Measurements from ENCODE around the gene FZR1.
"Not testable (repeated sequence)": the region's sequence is repeated elsewhere in the genome, so short reads cannot be mapped to it uniquely, and the experiment has no call there.

FZR1 gene

DNA sequence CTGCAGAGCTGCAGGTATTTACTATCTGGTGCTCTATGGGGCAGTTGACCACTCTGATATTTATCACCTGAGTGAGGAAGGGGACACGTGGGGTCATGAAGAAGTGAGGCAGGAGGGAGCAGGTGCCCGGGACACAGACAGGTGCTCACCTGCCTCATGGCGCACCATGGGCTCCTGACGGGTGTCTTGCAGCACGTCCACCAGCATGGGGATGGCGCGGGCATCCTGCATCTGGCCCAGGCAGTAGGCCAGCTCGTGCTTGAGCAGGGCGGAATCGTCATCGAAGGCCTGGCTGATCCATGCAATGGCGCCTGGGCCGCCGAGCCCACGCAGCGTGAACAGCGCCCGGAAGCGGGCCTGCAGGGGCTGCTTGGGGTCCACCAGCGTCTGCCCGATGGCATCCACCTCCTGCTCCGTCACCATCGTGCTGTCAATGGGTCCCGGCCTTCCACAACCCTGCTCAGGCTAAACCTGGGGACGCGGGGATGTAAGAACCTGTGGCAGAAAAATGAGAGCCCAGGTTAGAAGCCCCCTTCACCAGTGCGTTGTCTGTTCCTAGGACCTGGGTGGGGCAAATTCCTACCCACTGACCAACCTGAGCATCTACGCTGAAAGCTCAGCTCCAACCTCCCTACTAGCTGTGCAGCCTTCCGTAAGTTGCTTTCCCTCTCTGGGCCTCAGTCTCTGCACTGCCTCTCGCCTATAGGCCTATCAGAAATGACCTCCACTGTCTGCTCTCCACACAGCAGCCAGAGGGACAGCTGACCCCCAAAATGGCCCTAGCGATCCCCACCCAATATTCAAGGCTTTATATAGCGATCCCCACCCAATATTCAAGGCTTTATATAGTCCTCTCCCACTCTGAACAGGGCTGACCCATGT lies 9.5 kb upstream of the FZR1 start:
- DNase-seq (ENCODE audit: low spot score) = no peak

DNA sequence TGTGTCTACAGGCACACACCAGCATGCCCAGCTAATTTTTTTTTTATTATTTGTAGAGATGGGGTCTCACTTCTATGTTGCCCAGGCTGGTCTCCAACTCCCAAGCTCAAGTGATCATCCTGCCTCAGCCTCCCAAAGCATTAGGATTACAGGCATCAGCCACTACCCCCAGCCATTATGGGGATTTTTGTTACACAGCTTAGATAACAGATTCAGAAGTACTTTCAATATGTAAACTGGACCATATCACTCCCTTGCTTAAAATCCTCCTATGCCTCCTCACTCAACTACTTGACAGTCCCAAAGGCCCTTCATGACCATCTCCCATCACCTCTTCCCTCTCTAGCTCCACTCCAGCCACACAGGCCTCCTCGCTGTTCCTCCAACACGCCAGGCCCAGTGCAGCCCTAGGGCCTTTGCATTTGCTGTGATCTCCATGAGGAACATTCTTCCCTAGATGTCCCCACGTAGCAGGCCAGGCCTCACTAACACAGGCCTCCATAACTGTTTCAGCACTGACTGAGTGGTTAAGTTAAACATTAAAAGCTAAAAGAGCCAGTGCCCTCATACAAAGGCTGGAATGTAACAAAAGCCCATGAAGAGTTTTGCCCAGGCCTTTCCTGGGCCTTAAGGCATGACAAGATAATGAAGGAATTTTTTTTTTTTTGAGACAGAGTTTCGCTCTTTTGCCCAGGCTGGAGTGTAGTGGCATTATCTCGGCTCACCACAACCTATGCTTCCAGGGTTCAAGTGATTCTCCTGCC lies 8.2 kb upstream of the FZR1 start:
- DNase-seq (ENCODE audit: low spot score) = no peak

DNA sequence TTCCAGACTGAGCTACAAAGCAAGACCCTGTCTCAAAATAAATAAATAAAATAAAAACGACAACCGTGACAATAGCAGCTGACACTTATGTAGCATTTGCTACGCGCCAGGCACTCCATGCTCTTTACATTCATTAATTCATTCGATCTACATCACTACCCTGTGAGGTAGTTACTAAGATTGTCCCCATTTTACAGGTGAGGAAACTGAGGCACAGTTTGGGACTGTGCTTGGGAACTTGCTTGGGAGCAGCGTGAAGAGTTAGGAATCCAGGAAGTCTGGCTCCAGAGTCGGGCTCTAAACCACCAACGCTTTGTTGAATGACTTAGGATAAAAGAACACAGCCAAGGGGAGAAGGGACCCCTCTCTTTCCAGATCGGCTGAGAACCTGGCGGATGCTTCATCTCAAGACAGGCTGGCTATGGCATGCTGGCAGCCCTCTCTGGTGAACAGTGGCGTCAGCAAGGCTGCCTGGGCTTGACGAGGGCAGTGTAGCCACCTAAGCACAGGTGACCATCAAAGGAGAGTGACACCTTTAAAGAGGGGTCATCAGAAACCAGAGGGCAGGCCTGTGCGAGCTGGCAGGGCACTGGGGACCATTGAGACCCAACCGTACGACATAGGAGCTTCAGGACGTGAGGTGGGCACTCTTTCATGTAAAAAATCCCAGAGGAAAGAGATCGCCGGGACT lies 6.2 kb upstream of the FZR1 start:
- no peak for DNase-seq (ENCODE audit: low spot score)

DNA sequence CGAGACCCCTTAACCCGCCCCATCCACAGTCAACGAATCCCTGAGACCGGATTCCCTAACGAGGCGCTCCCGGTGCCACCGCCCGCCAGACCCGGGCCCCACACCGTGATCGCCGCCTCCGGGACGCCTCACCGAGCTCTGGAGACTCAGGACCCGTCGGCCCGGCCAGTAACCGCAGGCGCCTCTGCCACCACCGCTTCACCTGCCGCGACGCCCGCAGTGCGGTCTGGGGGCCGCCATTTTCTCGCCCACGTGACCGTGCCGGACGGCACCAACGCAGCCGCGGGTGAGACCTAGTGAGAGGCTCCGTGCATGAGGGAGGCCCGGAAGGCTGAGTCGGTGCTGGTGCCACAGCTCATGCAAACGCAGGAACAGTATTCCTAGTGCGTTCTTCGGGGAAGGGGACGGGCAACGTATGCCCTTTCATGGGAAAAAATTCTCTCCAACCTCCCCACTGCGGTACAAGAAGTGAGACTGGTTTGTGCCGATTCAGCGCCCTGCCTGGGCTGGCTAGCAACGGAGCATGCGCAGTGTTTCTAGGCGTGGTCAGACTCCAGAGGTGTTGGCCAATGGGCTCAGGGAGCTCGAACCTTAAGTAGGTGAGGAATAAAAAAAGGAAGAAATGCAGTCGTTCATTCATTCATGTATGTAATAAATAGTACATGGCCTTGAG lies 5.5 kb upstream of the FZR1 start, which contains the start of gene DOHH:
Gene DOHH (minus strand): TSS at position 246 of the 673 bp plus-strand sequence. CDS start 3,860 bp downstream, outside the sequence.
- DNase-seq (ENCODE audit: low spot score) = peak; percentile 99

DNA sequence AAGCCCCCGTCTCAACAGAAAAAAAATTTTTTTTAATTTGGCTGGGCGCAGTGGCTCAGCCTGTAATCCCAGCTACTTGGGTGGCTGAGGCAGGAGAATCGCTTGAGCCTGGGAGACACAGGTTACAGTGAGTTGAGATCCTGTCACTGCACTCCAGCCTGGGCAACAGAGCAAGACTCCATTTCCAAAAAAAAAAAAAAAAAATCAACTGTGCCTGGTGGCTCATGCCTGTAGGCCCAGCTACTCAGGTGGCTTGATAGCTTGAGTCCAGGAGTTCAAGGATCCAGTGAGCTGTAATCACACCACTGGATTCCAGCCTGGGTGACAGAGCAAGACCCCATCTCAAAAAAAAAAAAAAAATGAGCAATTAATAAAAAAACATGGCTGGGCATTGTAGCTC lies 4.3 kb upstream of the FZR1 start:
- no peak for DNase-seq (ENCODE audit: low spot score)

DNA sequence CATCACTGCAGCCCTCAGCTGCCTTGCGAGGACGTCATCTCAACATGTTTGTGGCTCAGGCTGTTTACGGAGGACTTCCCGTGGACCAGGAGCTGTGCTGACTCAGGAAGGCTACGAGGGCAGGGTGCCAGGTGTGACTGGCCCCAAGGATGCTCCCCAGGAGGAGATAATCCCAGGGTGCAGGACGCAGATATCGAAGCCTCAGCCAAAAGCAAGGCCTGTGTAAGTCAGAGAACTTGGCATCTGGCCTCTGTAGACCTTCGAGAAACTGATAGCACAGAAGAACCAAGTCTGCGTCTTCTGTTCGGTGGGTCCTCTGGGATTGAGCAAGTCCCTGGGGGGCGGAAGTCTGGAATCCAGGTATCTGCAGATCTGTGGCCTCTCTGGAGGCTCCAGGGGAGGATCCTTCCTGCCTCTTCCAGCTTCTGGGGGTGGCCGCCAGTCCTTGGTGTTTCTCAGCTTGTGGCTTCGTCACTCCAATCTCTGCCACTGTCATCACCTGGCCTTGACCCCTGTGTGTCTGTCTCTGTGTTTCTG lies 3.0 kb upstream of the FZR1 start:
- no peak for DNase-seq (ENCODE audit: low spot score)

DNA sequence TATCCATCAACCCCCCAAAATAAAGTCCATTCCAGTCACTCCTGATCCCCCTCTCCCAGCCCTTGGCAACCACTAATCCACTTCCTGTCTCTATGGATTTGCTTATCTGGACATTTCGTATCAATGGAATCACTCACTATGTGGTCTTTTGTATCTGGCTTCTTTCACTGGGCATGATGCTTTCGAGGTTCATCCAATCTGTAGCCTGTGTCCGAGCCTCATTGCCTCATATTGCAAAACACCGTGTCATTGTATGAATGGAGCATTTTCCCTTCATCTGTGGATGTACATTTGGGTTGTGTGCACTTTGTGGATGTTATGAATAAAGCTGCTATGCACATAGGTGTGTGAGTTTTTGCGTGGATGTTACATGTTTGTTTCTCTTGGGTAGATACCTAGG lies 1.4 kb upstream of the FZR1 start:
- no peak for DNase-seq (ENCODE audit: low spot score)

DNA sequence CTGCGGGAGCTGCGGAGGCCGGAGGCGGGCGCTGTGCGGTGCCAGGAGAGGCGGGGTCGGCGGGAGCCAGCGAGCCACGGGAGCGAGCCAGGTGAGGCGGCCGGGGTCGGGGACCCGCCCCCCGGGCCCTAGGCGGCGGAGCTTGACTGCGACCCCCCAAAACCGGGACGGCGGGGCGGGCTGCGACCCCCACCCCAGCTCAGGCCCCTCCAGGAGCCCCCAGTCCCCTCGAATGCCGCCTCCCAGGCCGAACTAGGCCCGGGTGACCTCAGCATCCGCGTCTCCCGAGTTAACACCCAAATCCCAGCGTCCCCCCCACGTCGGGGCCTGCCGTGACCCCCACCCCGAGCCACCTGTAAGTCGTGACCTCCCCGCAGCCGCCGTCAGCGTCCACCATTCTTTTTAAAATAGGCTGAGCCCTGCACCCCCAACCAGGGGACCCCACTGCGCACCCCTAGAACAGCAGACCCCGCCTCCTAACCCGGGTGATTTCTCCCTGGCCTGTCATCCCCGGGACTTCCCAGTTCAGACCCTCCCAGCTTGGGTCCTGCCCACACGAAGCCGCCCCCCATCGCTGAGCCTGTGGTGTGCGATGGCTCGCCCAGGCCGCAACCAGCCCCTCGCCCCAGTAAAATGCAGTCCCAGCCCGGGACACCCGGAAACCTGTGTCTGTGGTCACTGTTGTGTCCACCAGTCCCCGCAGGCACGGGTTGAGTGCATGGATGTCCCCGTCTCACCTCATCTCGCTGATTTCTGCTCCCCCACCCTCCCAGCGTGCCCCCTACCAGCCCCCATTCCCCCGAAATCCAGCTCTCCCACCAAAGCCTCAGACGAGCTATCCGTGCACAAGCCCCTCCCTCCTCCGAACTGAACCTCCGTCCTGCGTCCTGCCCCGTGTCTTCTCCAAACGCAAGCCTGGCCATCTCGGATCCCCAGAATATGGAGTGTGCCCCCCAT lies 551 bp downstream of the FZR1 start:
- DNase-seq (ENCODE audit: low spot score) = no peak

DNA sequence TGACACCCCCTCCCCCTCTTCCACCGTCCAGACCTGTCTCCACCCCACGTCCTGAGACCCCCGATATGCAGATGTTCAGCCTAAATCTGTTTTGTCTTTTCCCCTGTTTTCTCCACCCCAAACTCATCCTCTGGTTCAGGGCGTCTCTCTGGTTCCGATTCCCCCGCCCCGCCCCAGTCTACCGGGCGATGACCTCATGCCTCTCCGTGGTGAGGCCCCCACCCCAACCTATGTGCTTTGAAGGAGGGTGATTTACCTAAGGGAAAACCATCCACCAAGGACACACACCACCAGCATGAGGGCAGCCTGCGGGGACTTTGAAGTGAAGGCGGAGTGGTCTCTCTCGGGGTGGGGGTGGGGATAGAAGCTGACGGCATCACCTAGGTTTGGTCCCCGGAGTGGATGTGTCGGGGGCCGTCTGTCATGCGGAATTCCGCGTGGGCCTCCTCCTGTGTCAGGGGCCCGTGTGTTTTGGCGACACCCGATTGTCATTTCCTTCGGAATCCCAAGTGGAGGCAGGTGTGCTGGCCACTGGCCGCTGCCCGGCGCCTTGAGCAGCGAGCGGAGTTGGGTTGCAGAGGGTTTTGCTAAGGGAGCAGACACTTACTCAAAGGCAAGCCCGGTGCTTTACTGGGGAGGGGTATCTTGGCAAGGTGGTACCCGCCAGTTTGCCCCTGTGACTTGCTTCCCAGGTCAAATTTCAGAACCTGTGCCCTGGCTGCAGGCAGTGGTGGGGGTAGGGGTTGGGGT lies 1.4 kb downstream of the FZR1 start:
- DNase-seq (ENCODE audit: low spot score) = no peak

DNA sequence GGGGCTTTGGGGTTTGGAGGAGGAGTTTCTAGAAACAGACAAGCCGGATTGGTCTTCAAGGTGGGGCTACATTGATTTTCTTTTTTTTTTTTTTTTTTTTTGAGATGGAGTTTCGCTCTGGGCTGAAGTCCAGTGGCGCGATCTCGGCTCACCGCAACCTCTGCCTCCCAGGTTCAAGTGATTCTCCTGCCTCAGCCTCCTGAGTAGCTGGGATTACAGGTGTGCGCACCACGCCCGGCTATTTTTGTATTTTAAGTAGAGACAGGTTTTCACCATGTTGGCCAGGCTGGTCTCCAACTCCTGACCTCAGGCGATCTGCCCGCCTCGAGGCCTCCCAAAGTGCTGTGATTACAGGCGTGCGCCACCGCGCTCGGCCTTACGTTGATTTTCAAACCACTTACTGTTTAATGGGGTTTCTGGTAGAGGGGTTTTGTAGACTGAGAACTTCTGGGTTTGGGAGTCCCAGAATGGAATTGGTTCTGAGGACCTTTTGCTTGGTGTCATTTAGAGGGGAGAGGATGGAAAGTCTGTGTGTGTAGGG lies 2.1 kb downstream of the FZR1 start:
- DNase-seq (ENCODE audit: low spot score) = not testable (repeated sequence)

DNA sequence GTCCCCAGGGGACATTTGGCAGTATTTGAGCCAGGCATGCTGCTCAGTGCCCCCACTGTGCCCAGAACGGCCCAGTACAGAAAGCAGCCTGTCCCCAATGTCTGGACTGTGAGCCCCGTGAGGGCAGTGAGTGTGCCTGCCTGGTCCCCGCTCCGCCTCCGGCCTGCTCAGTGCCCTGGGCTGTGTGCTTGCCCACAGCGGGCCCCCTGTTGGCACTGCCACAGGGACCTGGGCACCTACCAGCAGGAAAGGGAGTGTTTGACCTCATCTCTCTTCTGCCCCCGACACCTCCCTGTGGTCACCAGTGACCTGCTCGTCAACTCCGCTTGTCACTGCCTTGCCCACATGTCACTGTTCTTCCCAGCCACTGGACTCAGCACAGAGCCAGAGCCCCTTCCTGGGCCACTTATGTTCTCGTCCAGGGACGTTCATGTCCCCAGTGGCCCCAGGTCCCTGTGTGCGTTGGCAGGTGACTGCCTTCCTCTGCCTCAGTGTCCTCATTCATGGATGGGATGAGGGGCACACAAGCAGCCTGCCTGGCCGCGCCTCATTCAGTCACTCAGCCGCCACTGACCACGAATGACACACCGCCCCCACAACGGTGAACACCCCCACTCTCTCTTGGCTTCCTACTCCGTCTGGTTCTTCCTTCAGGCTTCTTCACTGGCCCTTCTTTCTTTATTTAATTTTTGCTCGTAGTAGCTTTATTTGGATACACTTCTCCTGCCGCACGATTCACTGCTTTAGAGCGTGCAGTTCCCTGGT lies 2.8 kb downstream of the FZR1 start:
- DNase-seq (ENCODE audit: low spot score) = no peak

DNA sequence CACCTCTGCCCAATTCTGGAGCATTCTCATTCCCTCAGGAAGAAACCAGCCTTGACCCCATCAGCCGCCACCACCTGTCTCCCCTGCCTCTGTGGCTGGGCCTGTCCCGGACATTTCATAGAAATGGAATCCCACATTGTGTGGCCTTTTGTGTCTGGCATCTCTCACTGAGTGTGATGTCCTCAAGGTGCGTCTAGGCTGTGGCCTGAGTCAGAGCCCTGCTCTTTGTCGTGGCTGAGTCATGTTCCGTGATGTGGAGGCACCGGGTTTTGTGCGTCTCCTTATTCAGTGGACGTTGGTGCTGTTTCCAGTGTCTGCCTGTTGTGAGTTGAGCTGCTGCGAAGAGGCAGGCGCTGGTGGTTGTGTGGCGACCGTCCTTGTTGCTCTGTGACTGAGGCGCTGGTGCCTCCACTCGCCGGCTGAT lies 3.5 kb downstream of the FZR1 start:
- no peak for DNase-seq (ENCODE audit: low spot score)

DNA sequence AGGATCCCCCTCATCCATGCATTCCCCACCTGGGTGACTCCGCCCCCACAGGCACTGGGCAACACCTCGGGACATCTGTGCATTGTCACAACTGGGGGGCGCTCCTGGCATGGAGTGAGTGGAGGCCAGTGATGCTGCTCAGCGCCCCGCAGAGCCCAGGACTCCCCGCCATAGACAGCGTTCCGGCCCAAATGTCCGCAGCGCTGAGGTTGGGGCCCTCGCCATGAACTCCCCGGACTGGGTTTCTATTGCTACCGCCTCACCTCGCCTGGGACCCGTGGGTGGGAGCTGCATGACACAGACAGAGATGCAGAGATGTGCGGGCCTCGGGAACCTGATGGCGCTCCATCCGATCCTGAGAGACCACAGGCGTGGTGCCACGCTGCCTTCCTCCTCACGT lies 4.6 kb downstream of the FZR1 start:
- no peak for DNase-seq (ENCODE audit: low spot score)

DNA sequence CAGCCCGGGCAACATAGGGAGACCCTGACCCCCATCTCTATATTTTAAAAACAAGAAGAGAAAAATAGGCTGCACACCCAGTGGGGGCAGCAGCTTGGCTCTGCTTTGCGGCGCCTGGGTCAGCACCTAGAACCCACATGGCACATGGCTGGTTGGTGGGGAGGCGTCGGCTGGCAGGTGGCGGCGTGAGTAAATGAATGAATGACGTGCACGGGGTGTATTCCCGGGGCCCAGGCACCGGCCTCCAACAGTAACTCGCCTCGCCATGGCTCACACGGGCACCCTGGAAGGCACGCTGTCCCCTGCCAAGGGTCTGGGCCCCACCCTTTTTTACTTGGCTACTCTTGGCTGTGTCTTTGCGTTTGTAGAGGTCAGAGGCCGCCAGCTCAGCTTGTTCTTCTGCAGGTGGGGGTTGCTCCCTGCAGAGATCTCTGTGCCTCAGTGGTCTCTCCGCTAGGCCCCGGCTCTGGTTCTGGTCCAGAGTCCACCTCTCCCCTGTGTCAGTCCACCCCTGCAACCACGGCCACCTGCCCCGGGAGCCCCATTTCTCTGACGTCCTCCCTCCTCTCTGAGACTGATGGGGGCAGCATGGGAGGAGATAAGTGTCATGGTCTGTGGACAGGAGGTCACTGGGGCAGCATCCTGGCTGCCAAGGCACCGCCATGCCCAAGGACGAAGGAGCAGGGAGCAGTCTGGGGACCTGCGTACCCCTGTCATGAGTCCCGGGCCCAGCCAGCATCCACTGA lies 5.6 kb downstream of the FZR1 start:
- no peak for DNase-seq (ENCODE audit: low spot score)

DNA sequence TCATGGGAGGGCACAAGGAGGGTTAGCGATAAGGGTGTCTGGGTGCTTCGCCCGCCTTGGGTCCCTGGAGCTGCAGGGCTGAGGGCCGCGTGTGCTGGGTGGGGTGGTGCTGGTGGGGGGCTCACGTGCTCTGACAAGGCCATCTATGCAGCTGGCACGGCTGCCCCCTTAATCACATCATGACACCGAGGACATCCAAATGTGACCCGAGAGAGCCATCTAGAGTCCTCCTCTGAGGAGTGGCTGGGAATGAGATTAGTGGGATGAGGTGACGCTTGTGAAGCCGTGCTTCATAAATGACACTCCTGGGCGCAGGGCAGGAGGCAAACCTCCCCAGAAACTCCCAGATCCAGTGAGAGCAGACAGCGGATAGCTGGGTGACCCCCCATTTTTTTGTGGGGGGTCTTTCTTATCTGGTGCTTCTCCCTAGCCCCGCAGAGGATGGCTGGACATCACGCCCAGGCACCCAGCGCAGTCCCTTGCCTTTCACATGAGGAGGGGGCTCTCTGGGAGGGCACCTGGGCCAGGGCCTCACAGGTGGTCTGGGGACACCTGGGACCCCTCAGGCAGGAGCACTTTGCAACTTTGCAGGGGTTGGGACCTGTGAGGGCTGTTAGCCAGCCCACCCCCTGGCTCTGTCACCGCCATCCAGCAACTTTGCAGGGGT lies 6.6 kb downstream of the FZR1 start:
- no peak for DNase-seq (ENCODE audit: low spot score)

DNA sequence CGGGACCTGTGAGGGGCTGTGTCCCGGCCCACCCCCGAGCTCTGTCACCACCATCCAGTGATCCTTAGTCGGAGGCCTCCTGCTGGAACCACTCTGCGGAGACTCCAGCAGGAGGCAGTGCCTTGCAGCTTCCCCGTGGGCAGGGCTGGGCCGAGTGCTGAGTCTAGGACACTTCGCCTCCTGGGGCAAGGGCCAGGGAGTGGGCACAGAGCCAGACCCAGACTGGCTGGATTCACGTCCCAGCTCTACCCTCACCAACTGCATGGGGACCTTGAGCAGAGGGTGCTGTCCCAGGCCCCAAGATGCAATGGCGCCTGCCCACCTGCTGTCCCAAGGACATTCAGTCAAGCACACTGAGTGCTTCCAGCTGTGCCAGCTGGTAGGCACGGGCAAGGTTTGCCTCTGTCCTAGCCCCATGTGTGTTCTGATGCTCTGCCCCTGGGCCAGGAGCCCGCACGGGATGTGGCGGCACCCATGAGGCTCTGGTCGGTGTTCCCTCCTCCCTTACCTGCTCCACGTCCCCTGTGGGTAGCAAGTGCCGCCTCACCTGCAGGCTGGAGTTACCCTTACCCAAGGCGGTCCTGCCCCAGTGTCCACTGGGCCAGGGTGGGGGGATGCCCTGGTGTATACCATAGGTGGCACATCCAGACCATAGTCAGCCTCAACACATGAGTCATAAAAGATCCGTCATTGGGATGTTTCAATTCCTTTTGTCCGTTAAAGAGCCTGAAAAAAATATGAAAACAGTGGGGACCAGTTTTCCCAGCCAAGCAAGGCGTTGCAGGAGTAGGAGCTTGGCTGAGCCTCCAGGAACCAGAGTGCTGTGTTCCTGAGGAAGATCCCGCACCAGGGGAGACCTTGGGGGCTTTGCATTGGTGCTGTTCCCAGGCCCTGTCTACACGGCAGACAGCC lies 7.4 kb downstream of the FZR1 start:
- no peak for DNase-seq (ENCODE audit: low spot score)
